Measurements from ENCODE around the gene MBTPS1.

Gene MBTPS1

GRCh38 chr16:84139628-84140258 is 23.0 kb upstream of the MBTPS1 start:
- no peak overlapping the region for H2BK15ac ChIP-seq (replicated peaks; ENCODE audit: low read depth)
- H3K27ac ChIP-seq (ENCODE audit: low read depth, low read length) = no peak overlapping the region
- no peak overlapping the region for H2AK5ac ChIP-seq (ENCODE audit: low read length)
- no peak overlapping the region for H2BK5ac ChIP-seq (ENCODE audit: low read length)
- no peak overlapping the region for H2BK120ac ChIP-seq (ENCODE audit: low read depth, low read length)
- H3K79me1 ChIP-seq (ENCODE audit: low read length) = peaks cover 21% of the 10 kb centered on the region
- no peak overlapping the region for H3K4me3 ChIP-seq (ENCODE audit: low read length)
- H3K9ac ChIP-seq (ENCODE audit: low read length) = no peak overlapping the region
- no peak overlapping the region for H3K4ac ChIP-seq (ENCODE audit: low read depth, low read length)
- no peak overlapping the region for H3K18ac ChIP-seq (ENCODE audit: low read length)
- H3K56ac ChIP-seq (ENCODE audit: low read length) = peak overlapping the region; percentile 6
- peaks cover 19% of the 10 kb centered on the region for H3K79me2 ChIP-seq (ENCODE audit: control insufficient read depth, insufficient read depth, low read length)
- peaks cover 14% of the 10 kb centered on the region for H3K4me1 ChIP-seq (ENCODE audit: control insufficient read depth, low read depth, low read length)
- no peak overlapping the region for H3K23ac ChIP-seq (ENCODE audit: low read length)
- H4K8ac ChIP-seq (ENCODE audit: low read depth, low read length) = no peak overlapping the region
- no peaks in the 10 kb centered on the region for H3K36me3 ChIP-seq (ENCODE audit: control insufficient read depth, insufficient read depth, low read length)
- H4K5ac ChIP-seq (ENCODE audit: low read length) = no peak overlapping the region
- H3K4me2 ChIP-seq (ENCODE audit: low read length) = no peak overlapping the region
- no CpG with 5 or more reads among the region's 6 CpGs for WGBS (ENCODE audit: extremely low coverage, insufficient coverage, low lambda C conversion rate)
- no peak for DNase-seq
- H3K27me3 ChIP-seq (ENCODE audit: insufficient read depth, low read length, poor library complexity) = no peaks in the 10 kb centered on the region

- H3K4ac ChIP-seq (ENCODE audit: low read depth, low read length) = no peak overlapping the region
- peak overlapping the region; percentile 22 for H3K56ac ChIP-seq (ENCODE audit: low read length)
- no peaks in the 10 kb centered on the region for H3K27me3 ChIP-seq (ENCODE audit: insufficient read depth, low read length, poor library complexity)
- H3K36me3 ChIP-seq (ENCODE audit: control insufficient read depth, insufficient read depth, low read length) = no peaks in the 10 kb centered on the region
- WGBS (ENCODE audit: extremely low coverage, insufficient coverage, low lambda C conversion rate) = no CpG with 5 or more reads among the region's 14 CpGs
- no peak overlapping the region for H2BK120ac ChIP-seq (ENCODE audit: low read depth, low read length)
- peak; percentile 72 for DNase-seq
- H3K27ac ChIP-seq (ENCODE audit: low read depth, low read length) = no peak overlapping the region
- no peak overlapping the region for H3K18ac ChIP-seq (ENCODE audit: low read length)
- H3K23ac ChIP-seq (ENCODE audit: low read length) = no peak overlapping the region
- peaks cover 19% of the 10 kb centered on the region for H3K79me1 ChIP-seq (ENCODE audit: low read length)
- H3K4me3 ChIP-seq (ENCODE audit: low read length) = no peak overlapping the region
- H2BK15ac ChIP-seq (replicated peaks; ENCODE audit: low read depth) = no peak overlapping the region
- no peak overlapping the region for H4K5ac ChIP-seq (ENCODE audit: low read length)
- no peak overlapping the region for H3K4me2 ChIP-seq (ENCODE audit: low read length)
- no peak overlapping the region for H4K8ac ChIP-seq (ENCODE audit: low read depth, low read length)
- no peak overlapping the region for H2AK5ac ChIP-seq (ENCODE audit: low read length)
- H3K4me1 ChIP-seq (ENCODE audit: control insufficient read depth, low read depth, low read length) = peaks cover 14% of the 10 kb centered on the region
- peaks cover 15% of the 10 kb centered on the region for H3K79me2 ChIP-seq (ENCODE audit: control insufficient read depth, insufficient read depth, low read length)
- no peak overlapping the region for H2BK5ac ChIP-seq (ENCODE audit: low read length)
- H3K9ac ChIP-seq (ENCODE audit: low read length) = peak overlapping the region; percentile 33
Observed at GRCh38 chr16:84138824-84139627, 22.3 kb upstream of the MBTPS1 start.

- H3K79me1 ChIP-seq (ENCODE audit: low read length) = peaks cover 19% of the 10 kb centered on the region
- H4K8ac ChIP-seq (ENCODE audit: low read depth, low read length) = no peak overlapping the region
- no peak overlapping the region for H4K5ac ChIP-seq (ENCODE audit: low read length)
- no peak overlapping the region for H3K4me3 ChIP-seq (ENCODE audit: low read length)
- no peak overlapping the region for H3K4ac ChIP-seq (ENCODE audit: low read depth, low read length)
- H3K79me2 ChIP-seq (ENCODE audit: control insufficient read depth, insufficient read depth, low read length) = peaks cover 15% of the 10 kb centered on the region
- no peak overlapping the region for H3K4me2 ChIP-seq (ENCODE audit: low read length)
- no peak overlapping the region for H2BK15ac ChIP-seq (replicated peaks; ENCODE audit: low read depth)
- H3K56ac ChIP-seq (ENCODE audit: low read length) = no peak overlapping the region
- no peak overlapping the region for H3K9ac ChIP-seq (ENCODE audit: low read length)
- no peak for DNase-seq
- no peaks in the 10 kb centered on the region for H3K36me3 ChIP-seq (ENCODE audit: control insufficient read depth, insufficient read depth, low read length)
- whole genome bisulfite sequencing (ENCODE audit: extremely low coverage, insufficient coverage, low lambda C conversion rate) = no CpG with 5 or more reads among the region's 2 CpGs
- no peak overlapping the region for H2BK5ac ChIP-seq (ENCODE audit: low read length)
- H2BK120ac ChIP-seq (ENCODE audit: low read depth, low read length) = no peak overlapping the region
- H3K27me3 ChIP-seq (ENCODE audit: insufficient read depth, low read length, poor library complexity) = no peaks in the 10 kb centered on the region
- H3K18ac ChIP-seq (ENCODE audit: low read length) = no peak overlapping the region
- no peak overlapping the region for H2AK5ac ChIP-seq (ENCODE audit: low read length)
- peaks cover 14% of the 10 kb centered on the region for H3K4me1 ChIP-seq (ENCODE audit: control insufficient read depth, low read depth, low read length)
- no peak overlapping the region for H3K23ac ChIP-seq (ENCODE audit: low read length)
- no peak overlapping the region for H3K27ac ChIP-seq (ENCODE audit: low read depth, low read length)
Observed at GRCh38 chr16:84138500-84138823, 21.7 kb upstream of the MBTPS1 start.

- Histone ChIP-seq H3K4ac (ENCODE audit: low read depth, low read length) (no peak overlapping the region), H3K18ac (ENCODE audit: low read length) (no peak overlapping the region), H3K4me2 (ENCODE audit: low read length) (no peak overlapping the region), H3K27me3 (ENCODE audit: insufficient read depth, low read length, poor library complexity) (no peaks in the 10 kb centered on the region), H3K56ac (ENCODE audit: low read length) (no peak overlapping the region), H3K4me1 (ENCODE audit: control insufficient read depth, low read depth, low read length) (peaks cover 14% of the 10 kb centered on the region), H2BK120ac (ENCODE audit: low read depth, low read length) (no peak overlapping the region), H4K8ac (ENCODE audit: low read depth, low read length) (no peak overlapping the region), H3K27ac (ENCODE audit: low read depth, low read length) (no peak overlapping the region), H3K23ac (ENCODE audit: low read length) (no peak overlapping the region), H3K79me2 (ENCODE audit: control insufficient read depth, insufficient read depth, low read length) (peaks cover 14% of the 10 kb centered on the region), H2BK5ac (ENCODE audit: low read length) (no peak overlapping the region), H3K4me3 (ENCODE audit: low read length) (no peak overlapping the region), H2BK15ac (replicated peaks; ENCODE audit: low read depth) (no peak overlapping the region), H3K9ac (ENCODE audit: low read length) (no peak overlapping the region), H4K5ac (ENCODE audit: low read length) (no peak overlapping the region), H2AK5ac (ENCODE audit: low read length) (no peak overlapping the region), H3K79me1 (ENCODE audit: low read length) (peaks cover 19% of the 10 kb centered on the region), H3K36me3 (ENCODE audit: control insufficient read depth, insufficient read depth, low read length) (no peaks in the 10 kb centered on the region)
- no CpG with 5 or more reads among the region's 7 CpGs for WGBS (ENCODE audit: extremely low coverage, insufficient coverage, low lambda C conversion rate)
- DNase-seq = peak; percentile 43
Observed at GRCh38 chr16:84137769-84138357, 21.1 kb upstream of the MBTPS1 start.

GRCh38 chr16:84137287-84137686 is 20.5 kb upstream of the MBTPS1 start:
- Histone ChIP-seq H3K4me3 (ENCODE audit: low read length) (no peak overlapping the region), H3K27ac (ENCODE audit: low read depth, low read length) (no peak overlapping the region), H3K4me1 (ENCODE audit: control insufficient read depth, low read depth, low read length) (peaks cover 14% of the 10 kb centered on the region), H2BK120ac (ENCODE audit: low read depth, low read length) (no peak overlapping the region), H4K8ac (ENCODE audit: low read depth, low read length) (no peak overlapping the region), H2AK5ac (ENCODE audit: low read length) (no peak overlapping the region), H3K23ac (ENCODE audit: low read length) (no peak overlapping the region), H3K79me2 (ENCODE audit: control insufficient read depth, insufficient read depth, low read length) (peaks cover 14% of the 10 kb centered on the region), H3K18ac (ENCODE audit: low read length) (no peak overlapping the region), H3K79me1 (ENCODE audit: low read length) (peaks cover 21% of the 10 kb centered on the region), H4K5ac (ENCODE audit: low read length) (no peak overlapping the region), H3K4me2 (ENCODE audit: low read length) (no peak overlapping the region), H3K27me3 (ENCODE audit: insufficient read depth, low read length, poor library complexity) (no peaks in the 10 kb centered on the region), H3K36me3 (ENCODE audit: control insufficient read depth, insufficient read depth, low read length) (no peaks in the 10 kb centered on the region), H3K9ac (ENCODE audit: low read length) (no peak overlapping the region), H2BK5ac (ENCODE audit: low read length) (no peak overlapping the region), H3K56ac (ENCODE audit: low read length) (no peak overlapping the region), H2BK15ac (replicated peaks; ENCODE audit: low read depth) (no peak overlapping the region), H3K4ac (ENCODE audit: low read depth, low read length) (no peak overlapping the region)
- WGBS (ENCODE audit: extremely low coverage, insufficient coverage, low lambda C conversion rate) = no CpG with 5 or more reads among the region's 8 CpGs
- peak; percentile 72 for DNase-seq

Measured in mesendoderm (in vitro differentiated cells).